HUDEP-2 (cell line): Measurements from ENCODE around the gene CDH20.

Experiments
- DNase-seq, 76 experiments: peaks; one replicate each; lab custom pipeline; 2025; ENCODE audit not compliant: unreplicated experiment in 76 of 76; lab: John Stamatoyannopoulos, UW

Gene CDH20

GRCh38 chr18:61333271-61333745, at the start of gene CDH20:
Gene CDH20 (plus strand): TSS chr18:61333430.
- no peak for DNase-seq

GRCh38 chr18:61284039-61284438, 49.2 kb upstream of the CDH20 start:
- no peak for DNase-seq

DNA sequence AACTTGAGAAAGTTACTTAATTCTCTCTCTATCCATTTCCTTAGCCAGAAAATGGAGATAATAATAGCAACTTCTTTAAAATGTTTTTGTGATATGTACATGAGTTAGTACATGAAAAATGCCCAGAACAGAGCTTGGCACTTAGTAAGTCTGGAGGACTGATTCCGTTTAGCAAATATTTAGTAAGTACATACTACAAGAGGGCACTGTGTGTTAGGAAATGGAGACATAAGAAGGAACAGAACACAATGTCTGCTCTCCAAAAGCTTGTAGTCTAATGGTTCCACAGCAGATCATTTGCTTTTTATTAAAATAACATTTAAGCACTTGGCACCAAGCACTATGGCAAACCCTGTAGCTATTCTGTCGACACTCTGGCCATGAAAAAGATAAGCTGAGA, 47.5 kb upstream of the CDH20 start:
- no peak for DNase-seq

DNA sequence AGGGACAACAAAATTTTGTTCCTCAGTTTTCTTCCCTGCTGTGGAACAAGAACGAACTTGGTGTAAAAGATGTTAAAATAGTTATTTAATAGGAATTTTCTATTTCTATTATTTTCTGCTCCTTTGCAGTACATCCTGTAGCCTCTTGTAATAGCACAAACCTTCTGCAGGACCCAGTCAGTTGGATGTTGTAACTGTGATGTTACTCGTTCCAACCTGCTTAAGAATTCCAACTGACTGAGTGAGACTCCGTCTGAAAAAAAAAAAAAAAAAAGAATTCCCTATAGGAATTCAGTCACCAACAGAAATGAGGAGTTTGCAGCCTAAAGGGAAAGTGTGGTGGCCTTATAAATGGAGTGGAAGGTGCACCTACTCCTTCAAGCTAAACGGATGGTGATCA, 46.4 kb upstream of the CDH20 start:
- DNase-seq: no peak

DNA sequence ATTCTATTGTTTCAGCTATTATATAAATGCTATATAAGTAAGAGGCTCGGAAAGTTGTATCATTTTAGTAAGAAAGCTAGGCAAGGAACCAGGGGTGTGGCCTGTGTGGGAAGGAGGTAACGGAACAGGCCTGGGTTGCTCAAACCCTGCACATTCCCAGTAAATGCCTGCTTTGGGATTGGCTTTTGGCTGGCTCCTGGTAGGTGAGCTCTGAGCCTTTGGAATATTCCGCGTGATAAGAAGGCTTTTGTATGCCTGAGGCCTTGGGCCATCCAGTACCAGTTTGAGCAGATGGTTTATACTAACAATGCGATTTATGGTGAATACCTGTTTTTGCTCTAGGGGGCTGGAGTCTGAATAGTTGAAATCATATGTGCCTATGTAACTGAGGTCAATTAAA, 42.6 kb upstream of the CDH20 start:
- no peak for DNase-seq

- DNase-seq: no peak
Observed at GRCh38 chr18:61292280-61293035, 40.8 kb upstream of the CDH20 start.

DNA sequence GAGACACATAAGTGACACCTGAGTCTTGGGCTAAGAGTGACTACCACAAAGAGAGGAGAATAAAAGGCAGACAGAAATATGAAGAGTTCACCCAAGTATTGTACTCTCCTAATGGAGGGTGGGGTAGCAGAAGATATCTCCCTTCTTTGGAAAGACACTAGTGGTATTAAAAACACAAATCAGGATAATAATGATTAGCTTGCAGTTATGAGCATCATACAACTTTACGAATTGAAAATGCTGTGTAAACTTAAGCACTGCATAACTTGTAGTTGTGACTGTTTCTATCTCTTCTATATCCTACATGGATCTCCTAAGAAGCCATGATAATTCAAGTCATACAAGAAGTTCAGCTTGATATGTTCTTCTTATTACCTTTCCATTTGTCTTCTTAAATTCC, 38.1 kb upstream of the CDH20 start:
- DNase-seq: no peak

GRCh38 chr18:61308004-61308403, 25.2 kb upstream of the CDH20 start:
- no peak for DNase-seq

DNA sequence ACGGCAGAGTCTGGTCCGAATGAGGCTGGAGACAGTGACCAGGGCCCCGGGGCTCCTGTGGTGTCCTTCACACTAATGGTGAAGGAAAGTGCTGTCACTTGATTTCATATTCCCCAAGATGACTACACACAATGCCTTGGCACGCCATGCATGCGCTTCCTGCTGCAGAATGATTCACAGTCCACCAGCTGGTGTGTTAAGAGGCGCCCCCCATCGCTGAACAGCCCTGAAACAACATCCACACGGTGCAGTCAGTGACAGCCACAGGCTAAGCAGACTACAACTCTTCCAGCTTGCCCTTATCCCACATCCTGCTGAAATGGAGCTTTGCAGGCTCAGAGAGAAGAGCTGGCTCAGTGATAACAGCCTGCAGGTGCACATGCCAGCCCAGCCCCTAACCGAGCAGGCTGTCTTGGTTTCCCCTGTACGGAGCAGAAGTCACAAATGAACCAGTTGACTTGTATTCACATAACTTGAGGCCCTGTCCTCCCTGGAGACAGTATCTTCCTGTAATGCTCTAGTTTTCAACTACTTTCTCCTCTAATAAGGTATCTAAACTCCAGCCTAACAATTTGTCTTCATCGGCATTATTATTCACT, 24.3 kb upstream of the CDH20 start:
- no peak for DNase-seq

GRCh38 chr18:61322265-61322873, 10.9 kb upstream of the CDH20 start:
- peak in 42 of 76 experiments; percentile 3 to 74 (median 30) for DNase-seq

DNA sequence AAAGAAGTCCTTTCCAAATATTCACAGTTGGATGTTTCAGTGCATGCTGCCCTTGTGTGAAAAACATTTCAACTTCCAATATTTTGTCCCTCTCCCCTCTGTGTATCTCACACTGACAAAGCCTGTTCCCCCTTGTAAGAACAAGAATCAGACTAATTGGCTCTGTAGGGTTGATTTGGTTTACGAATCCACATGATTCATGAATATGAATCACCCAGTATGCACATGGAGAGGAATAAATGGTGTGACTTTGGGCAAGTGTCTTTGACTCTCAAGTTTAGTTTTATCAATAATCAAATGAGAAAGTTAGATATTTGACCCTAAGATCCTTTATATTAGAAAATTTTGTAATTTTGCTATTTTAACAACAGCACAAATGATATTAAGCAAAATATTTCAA, 9.3 kb upstream of the CDH20 start:
- DNase-seq: no peak

GRCh38 chr18:61326407-61326806, 6.8 kb upstream of the CDH20 start:
- DNase-seq: no peak

- DNase-seq: no peak
Observed at GRCh38 chr18:61329398-61329797, 3.8 kb upstream of the CDH20 start.

GRCh38 chr18:61331051-61331450, 2.2 kb upstream of the CDH20 start:
- DNase-seq: no peak

GRCh38 chr18:61333746-61334490, 688 bp downstream of the CDH20 start:
- no peak for DNase-seq

DNA sequence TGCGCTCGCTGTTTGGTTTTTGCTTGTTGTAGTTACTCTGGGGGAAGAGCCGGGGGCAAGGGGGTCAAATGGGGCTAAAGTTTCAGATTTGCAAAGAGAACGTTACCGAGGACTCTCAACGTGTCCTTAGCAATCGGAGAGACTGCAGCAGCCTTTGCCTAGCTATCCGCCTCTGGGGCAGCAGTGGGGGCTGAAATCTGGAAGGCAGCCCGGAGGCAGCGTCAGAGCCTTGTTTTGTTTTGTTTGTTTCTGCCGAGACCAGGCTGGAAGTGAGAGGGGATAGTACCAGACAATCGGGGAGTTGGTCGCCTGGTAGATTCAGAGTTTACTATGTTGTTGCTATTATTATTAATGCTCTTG, 1.2 kb downstream of the CDH20 start:
- DNase-seq: no peak

GRCh38 chr18:61334951-61335683, 1.9 kb downstream of the CDH20 start:
- no peak for DNase-seq

DNA sequence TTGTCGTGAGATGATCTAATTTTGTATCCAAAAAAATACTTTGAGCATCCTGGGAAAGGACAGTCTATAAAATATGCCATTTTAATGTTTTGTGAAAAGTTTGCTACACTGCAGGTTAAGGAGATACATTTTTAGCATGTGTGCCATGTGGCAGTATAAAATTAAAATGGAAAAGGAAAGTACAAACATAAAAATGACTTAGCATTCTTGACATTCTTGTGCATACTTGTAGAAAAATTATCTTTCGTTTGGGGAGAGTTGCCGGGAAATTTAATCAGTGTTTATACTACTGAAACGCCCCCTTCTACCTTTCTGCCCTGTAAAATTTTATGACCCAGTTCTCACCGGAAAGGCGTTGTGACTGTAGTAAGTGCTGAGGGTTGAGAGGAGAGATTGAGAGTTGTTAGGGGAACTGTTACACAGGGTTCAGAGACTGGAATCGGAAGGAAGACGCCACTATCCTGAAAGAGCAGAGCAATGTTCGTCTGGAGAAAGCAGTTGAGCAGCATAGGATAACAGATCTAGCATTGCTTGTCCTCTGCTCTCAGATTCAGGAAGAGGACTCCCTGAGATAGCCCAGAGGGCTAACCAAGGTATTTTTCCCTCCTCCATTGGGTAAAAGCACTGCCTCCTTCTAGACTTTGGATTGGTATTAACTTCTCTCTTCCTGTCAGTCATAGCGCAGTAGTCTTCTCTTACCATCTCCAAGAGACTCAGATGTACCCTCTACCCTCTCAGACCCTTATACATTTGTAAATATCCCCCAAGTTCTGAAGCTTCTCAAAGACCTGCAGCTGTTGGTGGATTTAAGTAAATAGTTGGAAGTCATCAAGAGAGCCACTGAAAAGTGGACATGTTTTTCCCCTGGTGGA, 2.7 kb downstream of the CDH20 start:
- DNase-seq: no peak

DNA sequence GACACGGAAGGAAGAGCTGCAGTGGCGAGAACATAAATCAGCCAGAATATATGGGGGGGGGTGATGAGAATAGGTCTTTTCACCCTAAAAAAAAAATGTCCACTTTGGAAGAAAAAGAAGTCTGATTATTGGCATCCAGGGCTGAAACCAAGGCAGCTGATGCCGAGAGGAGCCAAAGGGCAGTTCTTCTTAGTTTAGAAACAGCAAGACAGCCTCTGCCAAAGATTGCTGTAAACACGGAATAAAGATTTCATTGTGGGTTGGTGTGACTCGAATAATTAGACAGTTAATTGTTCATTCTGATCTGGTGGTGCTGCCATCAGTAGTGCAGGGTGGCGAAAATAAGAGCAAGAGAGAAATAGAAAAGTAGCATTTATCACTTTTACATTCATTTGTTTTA, 3.5 kb downstream of the CDH20 start:
- no peak for DNase-seq

DNA sequence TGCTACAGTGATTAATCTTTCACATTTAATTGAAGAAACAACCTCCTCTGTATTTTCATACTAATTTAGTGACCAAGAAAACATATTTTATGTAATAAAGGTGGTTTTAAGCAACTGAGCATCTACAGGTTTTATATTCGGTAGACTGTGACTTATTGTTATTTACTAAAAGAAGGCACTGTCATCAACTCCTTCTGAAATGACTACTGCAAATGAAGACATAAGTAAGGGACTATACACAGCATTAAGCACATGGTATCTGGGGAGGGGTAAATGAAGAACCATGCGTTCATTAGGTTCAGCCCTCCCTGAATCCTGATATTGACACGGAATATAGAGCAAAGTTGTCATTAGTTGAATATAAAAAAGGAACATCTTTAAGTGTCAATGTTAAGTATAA, 4.3 kb downstream of the CDH20 start:
- no peak for DNase-seq
